ENCODE results near the gene SOX8.

SOX8 gene

DNA sequence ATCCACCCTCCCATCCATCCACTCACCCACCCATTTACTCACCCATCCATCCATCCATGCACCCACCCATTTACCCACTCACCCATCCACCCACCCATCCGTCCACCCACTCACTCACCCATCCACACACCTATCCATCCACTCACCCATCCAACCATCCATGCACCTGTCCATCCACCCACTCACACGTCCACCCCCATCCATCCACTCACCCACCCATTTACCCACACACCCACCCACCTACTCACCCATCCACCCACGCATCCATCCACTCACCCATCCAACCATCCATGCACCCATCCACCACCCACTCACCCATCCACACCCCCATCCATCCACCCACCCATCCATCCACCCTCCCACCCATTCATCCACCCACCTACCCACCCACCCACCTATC is 12.2 kb downstream of the SOX8 start:
- Histone ChIP-seq H3K27me3 (ENCODE audit: control insufficient read depth, insufficient read depth, low read length) (peaks cover 6% of the 10 kb centered on the region), H3K4me1 (ENCODE audit: control insufficient read depth, low read depth, low read length) (no peaks in the 10 kb centered on the region), H3K4me3 (ENCODE audit: low read length) (no peak overlapping the region), H3K9ac (ENCODE audit: low read length) (no peak overlapping the region), H3K9me3 (ENCODE audit: control insufficient read depth, low read depth, low read length) (peaks cover 9% of the 10 kb centered on the region), H3K36me3 (ENCODE audit: control insufficient read depth, low read depth, low read length) (no peaks in the 10 kb centered on the region), H3K27ac (ENCODE audit: low read length) (no peak overlapping the region)

DNA sequence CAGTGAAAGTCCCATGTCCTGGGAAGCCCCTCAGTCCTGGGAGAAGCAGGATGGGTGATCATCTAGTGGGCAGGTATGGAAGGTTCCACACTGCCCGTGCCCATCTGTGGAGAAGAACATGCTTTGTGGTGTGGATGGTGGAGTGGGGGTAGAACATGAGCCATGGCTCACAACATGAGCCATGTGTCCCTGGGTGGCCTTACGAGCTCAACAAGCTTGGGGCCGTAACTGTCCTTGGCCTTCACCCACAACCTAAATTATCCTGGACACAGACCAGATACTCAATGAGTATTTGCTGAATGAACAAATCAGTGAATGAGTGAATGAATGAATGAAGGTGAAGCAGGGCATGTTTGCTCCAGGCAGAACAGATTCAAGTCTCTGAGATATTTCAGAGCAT is 13.5 kb downstream of the SOX8 start:
- peaks cover 6% of the 10 kb centered on the region for H3K27me3 ChIP-seq (ENCODE audit: control insufficient read depth, insufficient read depth, low read length)
- no peak overlapping the region for H3K27ac ChIP-seq (ENCODE audit: low read length)
- no peaks in the 10 kb centered on the region for H3K36me3 ChIP-seq (ENCODE audit: control insufficient read depth, low read depth, low read length)
- no peaks in the 10 kb centered on the region for H3K4me1 ChIP-seq (ENCODE audit: control insufficient read depth, low read depth, low read length)
- H3K9me3 ChIP-seq (ENCODE audit: control insufficient read depth, low read depth, low read length): peaks cover 9% of the 10 kb centered on the region
- H3K4me3 ChIP-seq (ENCODE audit: low read length): no peak overlapping the region
- no peak overlapping the region for H3K9ac ChIP-seq (ENCODE audit: low read length)

DNA sequence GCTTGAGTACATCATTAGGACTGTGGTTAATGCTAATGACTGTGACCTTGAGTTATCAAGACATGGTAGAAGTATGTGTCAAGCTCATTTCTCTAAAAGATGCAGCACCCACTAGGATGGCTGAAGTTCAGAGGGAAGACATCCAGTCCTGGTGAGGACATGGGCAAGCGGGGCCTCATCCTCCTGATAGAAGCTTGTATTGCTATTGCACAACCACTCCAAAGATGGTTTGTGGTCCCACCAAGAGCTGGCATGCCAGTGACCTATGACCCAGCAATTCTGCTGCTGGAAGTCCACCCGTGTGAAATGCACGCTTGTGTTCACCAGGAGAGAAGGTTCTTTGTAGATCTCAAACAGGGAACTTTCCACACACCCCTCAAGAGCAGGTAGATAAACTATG is 14.2 kb downstream of the SOX8 start:
- Histone ChIP-seq H3K4me3 (ENCODE audit: low read length) (no peak overlapping the region), H3K4me1 (ENCODE audit: control insufficient read depth, low read depth, low read length) (no peaks in the 10 kb centered on the region), H3K27me3 (ENCODE audit: control insufficient read depth, insufficient read depth, low read length) (peaks cover 6% of the 10 kb centered on the region), H3K36me3 (ENCODE audit: control insufficient read depth, low read depth, low read length) (no peaks in the 10 kb centered on the region), H3K9ac (ENCODE audit: low read length) (no peak overlapping the region), H3K9me3 (ENCODE audit: control insufficient read depth, low read depth, low read length) (peaks cover 9% of the 10 kb centered on the region), H3K27ac (ENCODE audit: low read length) (no peak overlapping the region)

DNA sequence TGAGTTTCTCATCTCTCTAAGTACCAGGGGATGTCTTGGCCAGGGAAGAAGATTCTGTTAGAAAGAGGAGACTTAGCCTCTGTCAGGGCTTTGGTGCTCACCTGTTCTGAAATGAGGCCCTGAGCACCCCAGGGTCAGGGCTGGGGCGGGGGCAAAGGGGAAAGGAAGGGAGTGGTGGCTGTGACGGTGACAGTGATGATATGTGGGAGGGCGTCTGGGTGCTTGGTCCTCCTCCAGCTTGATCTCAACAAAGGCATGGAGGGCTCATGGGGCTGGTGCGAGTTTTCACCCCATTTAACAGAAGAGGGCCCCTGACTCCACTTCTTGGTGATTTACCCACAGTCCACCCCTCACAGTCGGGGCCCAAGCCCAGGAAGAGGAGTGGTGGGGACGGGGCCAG is 15.1 kb downstream of the SOX8 start:
- no peak overlapping the region for H3K4me3 ChIP-seq (ENCODE audit: low read length)
- peaks cover 6% of the 10 kb centered on the region for H3K27me3 ChIP-seq (ENCODE audit: control insufficient read depth, insufficient read depth, low read length)
- H3K27ac ChIP-seq (ENCODE audit: low read length): no peak overlapping the region
- H3K36me3 ChIP-seq (ENCODE audit: control insufficient read depth, low read depth, low read length): no peaks in the 10 kb centered on the region
- H3K4me1 ChIP-seq (ENCODE audit: control insufficient read depth, low read depth, low read length): no peaks in the 10 kb centered on the region
- H3K9me3 ChIP-seq (ENCODE audit: control insufficient read depth, low read depth, low read length): peaks cover 9% of the 10 kb centered on the region
- H3K9ac ChIP-seq (ENCODE audit: low read length): no peak overlapping the region

DNA sequence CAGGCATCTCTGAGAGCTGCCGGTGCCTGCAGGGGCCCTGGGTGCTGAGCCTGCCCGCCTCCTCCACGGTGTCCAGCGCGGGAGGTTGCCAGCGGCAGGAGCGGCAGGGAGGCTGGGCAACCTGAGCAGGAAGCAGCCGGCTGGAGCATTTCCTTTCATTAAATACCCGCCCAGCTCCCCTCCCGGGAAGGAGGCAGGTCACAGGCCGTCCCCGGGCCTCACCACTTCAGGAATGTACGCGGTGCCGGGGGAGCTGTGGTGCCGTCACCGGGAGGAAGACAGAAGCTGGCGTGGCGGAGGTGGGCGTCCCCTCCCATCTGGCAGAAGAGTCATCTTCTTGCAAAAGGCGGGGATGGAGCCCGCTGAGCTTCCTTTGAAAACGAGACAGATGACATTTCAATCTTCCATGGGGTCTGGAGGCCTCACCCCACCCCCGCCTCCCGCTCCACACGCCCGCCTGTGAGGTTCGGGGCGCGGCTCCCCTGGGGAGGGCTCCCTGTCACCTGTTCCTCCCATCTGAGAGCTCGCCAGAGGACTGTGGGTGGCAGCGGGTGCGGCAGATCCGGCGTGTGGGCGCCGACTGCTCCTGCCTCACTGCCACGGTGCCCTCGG is 16.0 kb downstream of the SOX8 start:
- peak overlapping the region; percentile 34 for H3K4me3 ChIP-seq (ENCODE audit: low read length)
- no peaks in the 10 kb centered on the region for H3K4me1 ChIP-seq (ENCODE audit: control insufficient read depth, low read depth, low read length)
- peaks cover 9% of the 10 kb centered on the region for H3K9me3 ChIP-seq (ENCODE audit: control insufficient read depth, low read depth, low read length)
- H3K36me3 ChIP-seq (ENCODE audit: control insufficient read depth, low read depth, low read length): no peaks in the 10 kb centered on the region
- no peak overlapping the region for H3K9ac ChIP-seq (ENCODE audit: low read length)
- no peak overlapping the region for H3K27ac ChIP-seq (ENCODE audit: low read length)
- H3K27me3 ChIP-seq (ENCODE audit: control insufficient read depth, insufficient read depth, low read length): peaks cover 6% of the 10 kb centered on the region

DNA sequence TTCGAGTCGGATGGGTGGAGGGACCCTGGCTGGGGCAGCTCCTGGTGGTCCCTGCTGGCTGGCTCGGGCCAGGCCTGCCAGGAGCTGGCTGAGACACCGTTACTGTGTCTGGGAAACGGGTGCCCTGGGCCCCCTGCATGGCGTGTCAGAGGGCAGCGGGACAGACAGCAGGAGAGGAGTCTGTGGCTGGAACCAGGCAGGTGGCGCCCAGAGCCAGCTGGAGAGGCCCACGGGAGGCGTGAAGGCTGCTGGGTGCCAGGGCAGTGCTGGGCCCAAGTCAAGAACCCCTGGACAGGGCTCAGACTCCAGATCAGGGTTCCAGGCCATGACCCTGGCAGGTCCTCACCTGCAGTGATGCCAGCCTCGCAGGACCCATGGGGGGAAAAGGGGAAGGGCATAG is 16.6 kb downstream of the SOX8 start:
- Histone ChIP-seq H3K4me1 (ENCODE audit: control insufficient read depth, low read depth, low read length) (no peaks in the 10 kb centered on the region), H3K36me3 (ENCODE audit: control insufficient read depth, low read depth, low read length) (no peaks in the 10 kb centered on the region), H3K27me3 (ENCODE audit: control insufficient read depth, insufficient read depth, low read length) (peaks cover 6% of the 10 kb centered on the region), H3K27ac (ENCODE audit: low read length) (no peak overlapping the region), H3K9ac (ENCODE audit: low read length) (no peak overlapping the region), H3K9me3 (ENCODE audit: control insufficient read depth, low read depth, low read length) (peaks cover 9% of the 10 kb centered on the region), H3K4me3 (ENCODE audit: low read length) (no peak overlapping the region)

DNA sequence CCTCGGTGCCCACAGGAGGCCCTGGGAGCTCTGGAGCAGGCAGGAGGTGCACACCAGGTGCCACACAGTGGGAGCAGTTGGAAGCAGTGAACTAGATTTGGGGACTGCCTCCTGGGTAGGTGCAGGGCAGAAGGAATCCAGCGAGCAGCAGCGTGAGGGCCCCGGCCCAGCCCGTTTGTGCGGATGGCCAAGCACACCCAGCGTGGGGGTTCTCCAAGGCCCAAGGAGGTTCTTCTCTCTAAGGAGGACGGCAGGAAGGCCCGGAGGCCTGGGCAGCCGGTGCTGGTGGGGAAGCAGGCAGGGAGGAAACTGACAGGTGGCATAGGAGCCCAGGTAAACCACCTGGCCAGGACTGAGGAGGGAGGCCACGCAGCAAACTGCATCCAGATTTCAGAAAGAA is 17.0 kb downstream of the SOX8 start:
- Histone ChIP-seq H3K27ac (ENCODE audit: low read length) (no peak overlapping the region), H3K4me3 (ENCODE audit: low read length) (no peak overlapping the region), H3K4me1 (ENCODE audit: control insufficient read depth, low read depth, low read length) (no peaks in the 10 kb centered on the region), H3K36me3 (ENCODE audit: control insufficient read depth, low read depth, low read length) (no peaks in the 10 kb centered on the region), H3K27me3 (ENCODE audit: control insufficient read depth, insufficient read depth, low read length) (peaks cover 6% of the 10 kb centered on the region), H3K9ac (ENCODE audit: low read length) (no peak overlapping the region), H3K9me3 (ENCODE audit: control insufficient read depth, low read depth, low read length) (peaks cover 9% of the 10 kb centered on the region)

DNA sequence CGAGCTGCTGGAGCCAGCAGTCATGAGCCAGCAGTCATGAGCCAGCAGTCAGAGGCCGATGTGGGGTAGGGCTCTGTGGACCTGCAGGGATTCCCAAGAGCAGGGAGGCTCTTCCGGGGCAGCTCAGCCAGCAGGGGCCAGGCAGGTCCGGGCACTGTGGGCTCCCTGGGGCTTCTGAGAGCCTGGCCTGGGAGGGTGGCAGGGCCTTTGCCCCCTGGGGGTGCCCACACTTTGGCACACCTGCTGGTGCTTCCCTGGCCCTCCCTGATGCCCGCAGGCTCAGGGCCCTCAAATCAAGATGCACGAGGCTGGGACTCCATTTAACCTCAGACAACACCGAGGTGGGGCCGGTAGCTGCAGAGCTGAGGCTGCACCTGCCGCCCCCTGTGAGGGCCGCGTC is 18.1 kb downstream of the SOX8 start:
- H3K36me3 ChIP-seq (ENCODE audit: control insufficient read depth, low read depth, low read length): no peaks in the 10 kb centered on the region
- peaks cover 9% of the 10 kb centered on the region for H3K9me3 ChIP-seq (ENCODE audit: control insufficient read depth, low read depth, low read length)
- no peak overlapping the region for H3K4me3 ChIP-seq (ENCODE audit: low read length)
- no peak overlapping the region for H3K27ac ChIP-seq (ENCODE audit: low read length)
- peaks cover 6% of the 10 kb centered on the region for H3K27me3 ChIP-seq (ENCODE audit: control insufficient read depth, insufficient read depth, low read length)
- H3K9ac ChIP-seq (ENCODE audit: low read length): no peak overlapping the region
- no peaks in the 10 kb centered on the region for H3K4me1 ChIP-seq (ENCODE audit: control insufficient read depth, low read depth, low read length)

DNA sequence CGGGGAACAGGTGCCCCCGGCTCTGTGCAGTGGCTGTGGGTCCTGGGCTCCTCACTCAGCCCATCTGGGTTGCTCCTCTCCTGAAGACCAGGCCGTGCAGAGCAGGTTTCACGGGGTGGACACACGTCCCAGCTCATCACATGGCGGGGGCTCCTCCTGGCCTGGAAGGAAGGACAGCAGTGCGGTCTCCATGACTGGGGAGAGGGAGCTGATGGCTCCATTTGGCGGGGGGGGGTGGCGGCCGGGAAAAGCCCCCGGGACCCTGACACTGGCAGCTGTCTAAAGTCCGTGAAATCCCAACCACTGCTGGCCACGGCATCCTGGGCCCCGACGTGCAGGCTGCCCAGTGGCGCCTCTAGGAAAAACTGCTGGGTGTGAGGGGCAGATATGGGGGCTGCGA is 19.0 kb downstream of the SOX8 start:
- Histone ChIP-seq H3K9ac (ENCODE audit: low read length) (no peak overlapping the region), H3K4me3 (ENCODE audit: low read length) (no peak overlapping the region), H3K27me3 (ENCODE audit: control insufficient read depth, insufficient read depth, low read length) (peaks cover 6% of the 10 kb centered on the region), H3K27ac (ENCODE audit: low read length) (no peak overlapping the region), H3K9me3 (ENCODE audit: control insufficient read depth, low read depth, low read length) (peaks cover 3% of the 10 kb centered on the region), H3K4me1 (ENCODE audit: control insufficient read depth, low read depth, low read length) (no peaks in the 10 kb centered on the region), H3K36me3 (ENCODE audit: control insufficient read depth, low read depth, low read length) (no peaks in the 10 kb centered on the region)

DNA sequence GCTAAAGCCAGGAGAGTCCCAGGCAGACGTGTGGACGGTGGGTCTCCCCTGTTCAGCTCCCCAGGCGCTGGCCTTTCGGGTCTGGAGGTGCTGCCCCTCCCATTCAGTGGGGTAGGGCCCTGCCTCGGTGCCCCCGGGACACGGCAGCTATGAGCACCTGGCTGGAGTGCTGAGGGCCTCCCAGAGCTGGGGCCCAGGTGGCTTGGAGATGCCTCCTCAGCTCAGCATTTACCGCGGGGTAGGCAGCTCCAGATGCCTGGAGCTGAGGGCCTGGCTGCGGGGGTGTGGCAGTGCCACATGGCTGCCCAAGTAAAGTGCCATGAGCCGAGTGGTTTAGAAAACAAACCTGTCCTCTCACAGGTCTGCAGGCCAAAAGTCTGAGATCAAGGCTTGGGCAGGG is 19.5 kb downstream of the SOX8 start:
- Histone ChIP-seq H3K36me3 (ENCODE audit: control insufficient read depth, low read depth, low read length) (no peaks in the 10 kb centered on the region), H3K27ac (ENCODE audit: low read length) (no peak overlapping the region), H3K27me3 (ENCODE audit: control insufficient read depth, insufficient read depth, low read length) (peaks cover 6% of the 10 kb centered on the region), H3K9me3 (ENCODE audit: control insufficient read depth, low read depth, low read length) (no peaks in the 10 kb centered on the region), H3K9ac (ENCODE audit: low read length) (no peak overlapping the region), H3K4me1 (ENCODE audit: control insufficient read depth, low read depth, low read length) (no peaks in the 10 kb centered on the region), H3K4me3 (ENCODE audit: low read length) (no peak overlapping the region)

DNA sequence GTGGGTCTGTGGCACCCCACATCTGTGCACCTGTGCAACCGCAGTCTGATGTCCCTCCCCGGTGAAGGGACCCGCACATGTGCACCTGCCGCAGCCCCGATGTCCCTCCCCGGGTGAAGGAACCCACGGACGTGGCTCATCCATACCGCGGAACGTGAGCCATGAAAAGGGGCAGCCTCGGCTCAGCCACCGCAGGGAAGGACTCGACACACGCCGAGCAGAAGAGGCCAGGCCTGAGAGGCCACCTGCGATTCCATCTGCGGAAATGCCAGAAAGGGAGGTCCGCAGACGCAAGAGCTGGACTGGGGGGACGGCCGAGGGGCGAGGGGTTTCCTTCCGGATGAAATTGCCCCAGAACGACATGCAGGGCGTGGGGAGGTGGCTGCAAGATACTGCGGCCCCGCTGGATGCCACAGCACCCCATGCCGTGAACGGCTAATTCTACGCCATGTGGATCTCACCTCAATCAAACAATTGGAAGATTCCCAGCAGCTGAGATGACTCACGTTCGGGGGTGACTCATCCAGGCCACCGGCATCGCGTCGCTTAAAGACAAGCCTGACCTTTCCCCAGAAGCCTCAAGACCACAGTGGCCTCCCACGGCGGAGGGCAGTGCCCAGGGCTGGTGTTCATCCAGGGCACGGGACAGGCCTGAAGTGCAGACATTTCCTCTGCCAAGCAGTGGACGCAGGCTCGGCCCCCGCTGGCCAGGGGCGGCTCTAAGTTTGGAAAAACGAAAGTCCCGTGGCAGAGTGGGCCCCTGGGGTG is 21.0 kb downstream of the SOX8 start:
- no peaks in the 10 kb centered on the region for H3K9me3 ChIP-seq (ENCODE audit: control insufficient read depth, low read depth, low read length)
- no peaks in the 10 kb centered on the region for H3K4me1 ChIP-seq (ENCODE audit: control insufficient read depth, low read depth, low read length)
- H3K27me3 ChIP-seq (ENCODE audit: control insufficient read depth, insufficient read depth, low read length): no peaks in the 10 kb centered on the region
- H3K9ac ChIP-seq (ENCODE audit: low read length): no peak overlapping the region
- H3K27ac ChIP-seq (ENCODE audit: low read length): no peak overlapping the region
- no peak overlapping the region for H3K4me3 ChIP-seq (ENCODE audit: low read length)
- H3K36me3 ChIP-seq (ENCODE audit: control insufficient read depth, low read depth, low read length): no peaks in the 10 kb centered on the region
